ENCODE data around the gene ESPL1.

ESPL1 gene

DNA sequence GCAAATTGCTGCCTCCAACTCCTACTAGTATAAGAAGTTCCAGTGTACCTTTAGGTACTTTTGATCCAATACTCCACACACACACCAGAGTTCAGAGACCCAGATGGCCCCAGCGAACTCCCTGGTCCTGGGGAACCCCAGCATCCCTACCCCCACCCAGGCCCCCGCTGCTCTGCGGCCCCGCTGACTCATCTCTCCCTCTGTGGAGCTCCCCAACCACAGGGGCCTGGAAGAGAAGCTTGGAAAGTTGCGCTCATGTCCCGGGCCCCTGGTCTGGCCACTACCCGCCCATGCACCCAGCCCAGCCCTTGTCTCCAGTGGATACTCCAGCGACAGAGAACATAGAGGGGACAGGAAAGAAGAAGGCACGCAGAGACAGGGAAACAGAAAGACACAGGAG lies 72.3 kb downstream of the ESPL1 start:
- no peak for DNase-seq (ENCODE audit: low spot score)

Data from CD4-positive, alpha-beta T cell treated with Interleukin-15 for 4 hours (primary cell).